DOHH2 (cell line): Measurements from ENCODE around the gene GREB1.

Experiments used
- H3F3A ChIP-seq: fragments of 200-600 bp; sonication (generic), shearing (Covaris generic); 2 replicates; pipeline ENCODE4 v1.6.0; 2016; ENCODE audit warnings: antibody characterized with exemption, mild to moderate bottlenecking; ENCODE audit not compliant: control insufficient read depth, insufficient read depth
- H3K27ac ChIP-seq: fragments of 200-600 bp; sonication (generic); 2 replicates; pipeline ENCODE4 v1.5.1; 2014; ENCODE audit warnings: low read depth, mild to moderate bottlenecking, low read length, moderate library complexity
- H3K27me3 ChIP-seq: fragments of 200-600 bp; sonication (generic); 2 replicates; pipeline ENCODE4 v1.6.1; 2014; ENCODE audit warnings: mild to moderate bottlenecking, low read length, mixed read lengths; ENCODE audit not compliant: control insufficient read depth
- H3K36me3 ChIP-seq: fragments of 200-600 bp; sonication (generic); 2 replicates; pipeline ENCODE4 v1.6.1; 2014; ENCODE audit warnings: mild to moderate bottlenecking, low read length, moderate library complexity, mixed read lengths; ENCODE audit not compliant: control insufficient read depth
- H3K4me1 ChIP-seq: fragments of 200-600 bp; sonication (generic); 2 replicates; pipeline ENCODE4 v1.6.1; 2014; ENCODE audit warnings: mild to moderate bottlenecking, low read length, mixed read lengths; ENCODE audit not compliant: control insufficient read depth
- H3K4me2 ChIP-seq: fragments of 200-600 bp; sonication (generic); 2 replicates; pipeline ENCODE4 v1.6.0; 2014; ENCODE audit warnings: mild to moderate bottlenecking, low read length, moderate library complexity
- H3K4me3 ChIP-seq: fragments of 200-600 bp; sonication (generic); 2 replicates; pipeline ENCODE4 v1.5.1; 2014; ENCODE audit warnings: mild to moderate bottlenecking, low read length, mixed read lengths
- H3K79me2 ChIP-seq: fragments of 200-600 bp; sonication (generic); 2 replicates; pipeline ENCODE4 v1.6.1; 2014; ENCODE audit warnings: mild to moderate bottlenecking, low read length, mixed read lengths; ENCODE audit not compliant: control insufficient read depth
- H3K9me2 ChIP-seq: fragments of 200-600 bp; sonication (generic); replicated peaks from 2 replicates; pipeline ENCODE4 v1.6.1; 2014; ENCODE audit warnings: mild to moderate bottlenecking, low read length, mixed read lengths; ENCODE audit not compliant: control insufficient read depth
- H3K9me3 ChIP-seq: fragments of 200-600 bp; sonication (generic); 2 replicates; pipeline ENCODE4 v1.6.1; 2014; ENCODE audit warnings: antibody characterized with exemption, low read length, mixed read lengths; ENCODE audit not compliant: control insufficient read depth, insufficient read depth
- H4K20me1 ChIP-seq: fragments of 200-600 bp; sonication (generic); 2 replicates; pipeline ENCODE4 v1.6.0; 2014; ENCODE audit warnings: low read depth, mild to moderate bottlenecking, antibody characterized with exemption, low read length, moderate library complexity; ENCODE audit not compliant: control insufficient read depth, insufficient read depth
- CTCF ChIP-seq: fragments of 200-600 bp; sonication (generic); IDR thresholded peaks from one replicate; pipeline ENCODE4 v1.5.1; 2014; ENCODE audit warnings: antibody characterized with exemption, mild to moderate bottlenecking, low read depth, low read length; ENCODE audit not compliant: poor library complexity, severe bottlenecking
- EZH2phosphoT487 ChIP-seq: fragments of 200-600 bp; sonication (generic); IDR thresholded peaks from 2 replicates; pipeline ENCODE4 v1.6.1; 2017; ENCODE audit warnings: borderline replicate concordance, mild to moderate bottlenecking, antibody characterized with exemption, low read length, moderate library complexity, mixed read lengths

GREB1 gene

GRCh38 chr2:11550302-11550701 is 16.5 kb downstream of the GREB1 start:
- Histone ChIP-seq H3K4me3 (no peak overlapping the region), H3K4me1 (no peaks in the 10 kb centered on the region), H4K20me1 (no peaks in the 10 kb centered on the region; the same call in 1 of the 2 replicates), H3K4me2 (no peak overlapping the region), H3K27me3 (peaks cover 18% of the 10 kb centered on the region), H3K27ac (no peak overlapping the region), H3K79me2 (no peaks in the 10 kb centered on the region), H3K9me3 (no peaks in the 10 kb centered on the region), H3K9me2 (no peaks in the 10 kb centered on the region), H3F3A (no peaks in the 10 kb centered on the region), H3K36me3 (no peaks in the 10 kb centered on the region)
- TF ChIP-seq EZH2phosphoT487: no peak
- TF ChIP-seq CTCF: no peak

DNA sequence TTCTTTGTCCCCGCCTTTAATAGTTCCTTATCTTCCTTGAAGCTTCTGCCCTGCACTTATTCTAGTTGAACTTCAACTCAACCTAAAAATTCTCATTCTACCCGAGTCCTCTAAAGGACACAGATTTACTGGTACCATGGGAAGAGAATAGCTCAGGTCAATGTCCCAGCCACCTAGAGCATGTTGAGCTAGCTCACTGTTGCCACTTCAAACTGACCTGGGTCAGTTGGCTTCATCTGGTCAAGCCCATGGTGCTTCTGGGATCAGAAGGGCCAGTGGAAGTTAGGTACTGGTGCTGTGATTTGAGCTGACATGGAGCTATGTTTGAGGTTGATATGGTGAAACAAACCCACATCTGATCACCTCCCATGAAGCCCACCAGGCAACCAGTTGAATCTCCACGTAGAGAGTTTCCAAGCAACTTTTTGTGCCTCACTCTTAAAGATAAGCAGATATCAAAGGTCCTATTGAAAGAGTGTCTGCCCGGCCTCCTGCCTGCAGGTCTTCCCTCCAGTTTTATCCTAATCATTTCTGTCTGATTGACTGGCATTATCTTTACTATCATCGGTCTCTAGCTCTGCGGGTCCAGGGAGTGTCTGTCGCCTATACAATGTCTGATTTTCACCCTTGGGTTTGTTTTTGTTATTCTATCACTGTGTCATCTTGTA is 17.2 kb downstream of the GREB1 start:
- H3F3A ChIP-seq: no peaks in the 10 kb centered on the region
- no peak overlapping the region for H3K27ac ChIP-seq
- no peaks in the 10 kb centered on the region for H3K9me2 ChIP-seq
- no peaks in the 10 kb centered on the region for H3K4me1 ChIP-seq
- no peaks in the 10 kb centered on the region; the same call in 1 of the 2 replicates for H4K20me1 ChIP-seq
- no peaks in the 10 kb centered on the region for H3K9me3 ChIP-seq
- TF ChIP-seq EZH2phosphoT487: no peak
- no peak for TF ChIP-seq CTCF
- H3K36me3 ChIP-seq: no peaks in the 10 kb centered on the region
- H3K79me2 ChIP-seq: no peaks in the 10 kb centered on the region
- no peak overlapping the region for H3K4me2 ChIP-seq
- H3K4me3 ChIP-seq: no peak overlapping the region
- peaks cover 25% of the 10 kb centered on the region for H3K27me3 ChIP-seq

DNA sequence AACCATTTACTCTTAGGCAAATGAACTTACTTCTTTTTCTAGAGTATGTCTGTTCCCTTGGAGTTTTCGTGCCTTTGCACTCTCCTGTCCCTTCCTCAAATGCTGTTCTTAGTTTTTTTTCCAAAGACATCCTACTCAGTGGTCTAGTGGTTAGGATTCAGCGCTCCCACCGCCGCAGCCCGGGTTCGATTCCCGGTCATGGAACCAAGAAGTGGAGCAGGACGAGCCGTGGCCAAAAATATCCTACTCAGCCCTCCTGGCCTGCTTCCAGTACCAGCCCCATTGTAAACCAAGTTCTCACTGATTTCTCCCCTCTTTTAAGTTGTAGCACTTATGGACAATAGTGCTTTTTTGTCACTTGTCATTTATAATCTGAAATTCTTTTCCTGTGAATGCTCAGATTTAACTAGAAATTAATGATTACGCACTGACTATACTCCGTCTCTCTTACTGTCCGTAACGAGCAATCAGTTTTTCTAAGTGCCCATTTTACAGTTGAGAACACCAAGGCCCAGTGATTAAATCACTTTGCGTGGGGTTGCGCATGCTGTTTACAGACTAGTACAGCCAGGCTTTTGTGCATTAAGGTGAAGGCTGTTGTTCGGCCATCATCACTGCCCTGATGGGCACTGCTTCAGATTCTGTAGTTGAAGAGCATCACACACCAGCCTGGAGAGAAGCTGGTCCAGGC is 17.9 kb downstream of the GREB1 start:
- peaks cover 29% of the 10 kb centered on the region for H3K27me3 ChIP-seq
- no peaks in the 10 kb centered on the region for H3K9me2 ChIP-seq
- TF ChIP-seq EZH2phosphoT487: no peak
- TF ChIP-seq CTCF: no peak
- H3K79me2 ChIP-seq: no peaks in the 10 kb centered on the region
- no peaks in the 10 kb centered on the region; the same call in 1 of the 2 replicates for H4K20me1 ChIP-seq
- no peaks in the 10 kb centered on the region for H3K4me1 ChIP-seq
- H3K27ac ChIP-seq: no peak overlapping the region
- H3F3A ChIP-seq: no peaks in the 10 kb centered on the region
- H3K4me3 ChIP-seq: no peak overlapping the region
- no peak overlapping the region for H3K4me2 ChIP-seq
- H3K36me3 ChIP-seq: no peaks in the 10 kb centered on the region
- H3K9me3 ChIP-seq: no peaks in the 10 kb centered on the region
